Ishikawa (cell line): ENCODE results near the gene C12orf57.

Experiments used
- CREB1 ChIP-seq: IDR thresholded peaks from 2 replicates; pipeline ENCODE4 v1.6.1; 2012; ENCODE audit warnings: low read depth
- EP300 ChIP-seq: IDR thresholded peaks from 2 replicates; pipeline ENCODE4 v1.6.1; 2012; ENCODE audit warnings: borderline replicate concordance
- FOXM1 ChIP-seq: IDR thresholded peaks from 2 replicates; pipeline ENCODE4 v1.6.1; 2012; ENCODE audit warnings: low read depth, borderline replicate concordance
- REST ChIP-seq: IDR thresholded peaks from 2 replicates; pipeline ENCODE4 v1.6.1; 2012; ENCODE audit warnings: low read depth, mild to moderate bottlenecking
- TAF1 ChIP-seq: IDR thresholded peaks from 2 replicates; pipeline ENCODE4 v1.6.1; 2012; ENCODE audit warnings: low read depth, mild to moderate bottlenecking
- TEAD4 ChIP-seq: IDR thresholded peaks from 2 replicates; pipeline ENCODE4 v1.6.1; 2012
- USF1 ChIP-seq: IDR thresholded peaks from 2 replicates; pipeline ENCODE4 v1.6.1; 2012

- no peak for TF ChIP-seq EP300
- no peak for TF ChIP-seq FOXM1
- TF ChIP-seq TEAD4: no peak
- no peak for TF ChIP-seq CREB1
- no peak for TF ChIP-seq REST
- no peak for TF ChIP-seq USF1
- TF ChIP-seq TAF1: no peak
These were observed 31.5 kb upstream of the C12orf57 start for GRCh38 chr12:6912164-6912935.
